Natural killer cell (primary cell): ENCODE data around the gene GPSM1. TPM values are rescaled to one million over a fixed set of nuclear protein-coding genes. Genes with fewer than 3 reads are reported as not detected.

ENCODE experiments used
- ATAC-seq, 3 donors: fragments of 150-1000 bp in 2 of 3; fragments of 200-7000 bp in 1 of 3; cut with Tn5 transposase; 1 replicate in 1 of 3; 2 replicates in 2 of 3; pipeline ENCODE4 v1.10.0; 2021; ENCODE audit warnings: mild to moderate bottlenecking in 2 of 3, moderate library complexity in 2 of 3
- DNase-seq, 2 donors: peaks; one replicate each; pipeline versions ENCODE4 v3.0.0 to v3.0.0-alpha.2; 2013 to 2021; ENCODE audit warnings: mixed read lengths in 1 of 2
- H3K27ac ChIP-seq: one replicate; pipeline ENCODE4 v1.5.1; 2013; ENCODE audit warnings: mild to moderate bottlenecking, low read length
- H3K27me3 ChIP-seq: one replicate; pipeline ENCODE4 v1.6.1; 2013; ENCODE audit warnings: low read length; ENCODE audit not compliant: control insufficient read depth, insufficient read depth
- H3K36me3 ChIP-seq: one replicate; pipeline ENCODE4 v1.6.1; 2013; ENCODE audit warnings: low read length; ENCODE audit not compliant: control insufficient read depth, insufficient read depth
- H3K4me1 ChIP-seq: one replicate; pipeline ENCODE4 v1.6.1; 2013; ENCODE audit warnings: low read length; ENCODE audit not compliant: control insufficient read depth, insufficient read depth
- H3K4me3 ChIP-seq: one replicate; pipeline ENCODE4 v1.5.1; 2013; ENCODE audit warnings: low read length
- H3K9me3 ChIP-seq: one replicate; pipeline ENCODE4 v1.6.1; 2013; ENCODE audit warnings: low read length; ENCODE audit not compliant: control insufficient read depth, insufficient read depth
- H3K27ac Mint-ChIP-seq, 2 donors: one replicate each; pipeline ENCODE4 v1.8.0; 2022; ENCODE audit warnings: mild to moderate bottlenecking in 2 of 2, mixed read lengths in 2 of 2, moderate library complexity in 1 of 2
- H3K27me3 Mint-ChIP-seq, 2 donors: one replicate each; pipeline ENCODE4 v1.8.0; 2022; ENCODE audit warnings: low read depth in 2 of 2, mixed read lengths in 2 of 2
- H3K36me3 Mint-ChIP-seq: one replicate; pipeline ENCODE4 v1.8.0; 2022; ENCODE audit warnings: mixed read lengths
- H3K4me1 Mint-ChIP-seq, 2 donors: one replicate each; pipeline ENCODE4 v1.8.0; 2022; ENCODE audit warnings: mixed read lengths in 2 of 2
- H3K4me3 Mint-ChIP-seq: one replicate; pipeline ENCODE4 v1.8.0; 2022; ENCODE audit warnings: mild to moderate bottlenecking, moderate library complexity, mixed read lengths
- H3K9me3 Mint-ChIP-seq, 2 donors: one replicate each; pipeline ENCODE4 v1.8.0; 2022; ENCODE audit warnings: mixed read lengths in 2 of 2
- WGBS: methylation state at CpG from one replicate; pipeline ENCODE4 v1.1.7; 2013; ENCODE audit warnings: missing lambda C conversion rate; ENCODE audit not compliant: insufficient coverage; 5-methylcytosine and 5-hydroxymethylcytosine counted together
- intact Hi-C: fragments of 100-400 bp; cut with micrococcal nuclease; formaldehyde crosslinking; loops from one replicate; pipeline ENCODE4 v1.14.2; 2022
- total RNA-seq, 4 donors: library from RNA; stranded (reverse); fragments of 120-200 nt in 1 of 4; gene quantifications; one replicate each; pipeline versions ENCODE4 v1.2.3 to v1.2.4, GENCODE V29; 2013 to 2022
- TF ChIP-seq, protein P1 (sequence below): fragments of 200-600 bp; IDR thresholded peaks from one replicate; pipeline ENCODE4 v1.8.0; 2022; ENCODE audit warnings: antibody characterized with exemption

GPSM1 gene
- total RNA-seq, 3 donors from 2014 or later (not counting 1 experiment from before 2014, with no cell fraction given), result 2.6 to 4.2 (median 3.4) TPM

GRCh38 chr9:136290508-136291000, 36.8 kb upstream of the GPSM1 start:
- Mint-ChIP-seq H3K4me1 (no peaks in the 10 kb centered on the region), H3K27me3 (no peaks in the 10 kb centered on the region), H3K36me3 (no peaks in the 10 kb centered on the region), H3K27ac (no peak overlapping the region), H3K9me3 (no peaks in the 10 kb centered on the region), H3K4me3 (no peak overlapping the region)
- TF ChIP-seq, protein P1, sequence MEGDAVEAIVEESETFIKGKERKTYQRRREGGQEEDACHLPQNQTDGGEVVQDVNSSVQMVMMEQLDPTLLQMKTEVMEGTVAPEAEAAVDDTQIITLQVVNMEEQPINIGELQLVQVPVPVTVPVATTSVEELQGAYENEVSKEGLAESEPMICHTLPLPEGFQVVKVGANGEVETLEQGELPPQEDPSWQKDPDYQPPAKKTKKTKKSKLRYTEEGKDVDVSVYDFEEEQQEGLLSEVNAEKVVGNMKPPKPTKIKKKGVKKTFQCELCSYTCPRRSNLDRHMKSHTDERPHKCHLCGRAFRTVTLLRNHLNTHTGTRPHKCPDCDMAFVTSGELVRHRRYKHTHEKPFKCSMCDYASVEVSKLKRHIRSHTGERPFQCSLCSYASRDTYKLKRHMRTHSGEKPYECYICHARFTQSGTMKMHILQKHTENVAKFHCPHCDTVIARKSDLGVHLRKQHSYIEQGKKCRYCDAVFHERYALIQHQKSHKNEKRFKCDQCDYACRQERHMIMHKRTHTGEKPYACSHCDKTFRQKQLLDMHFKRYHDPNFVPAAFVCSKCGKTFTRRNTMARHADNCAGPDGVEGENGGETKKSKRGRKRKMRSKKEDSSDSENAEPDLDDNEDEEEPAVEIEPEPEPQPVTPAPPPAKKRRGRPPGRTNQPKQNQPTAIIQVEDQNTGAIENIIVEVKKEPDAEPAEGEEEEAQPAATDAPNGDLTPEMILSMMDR, result no peak
- H3K27ac ChIP-seq, result no peak overlapping the region
- no peaks in the 10 kb centered on the region for H3K4me1 ChIP-seq
- 95% methylated on average over 31 of the region's 31 CpGs for WGBS
- no peak for ATAC-seq
- no peak for DNase-seq
- intact Hi-C loops, result no loop called here
- H3K4me3 ChIP-seq, result no peak overlapping the region
- H3K27me3 ChIP-seq, result no peaks in the 10 kb centered on the region
- H3K36me3 ChIP-seq, result no peaks in the 10 kb centered on the region
- H3K9me3 ChIP-seq, result no peaks in the 10 kb centered on the region

- H3K4me1 Mint-ChIP-seq, result no peaks in the 10 kb centered on the region
- DNase-seq (no peak), ATAC-seq (no peak)
- Histone ChIP-seq H3K27ac (no peak overlapping the region), H3K4me3 (no peak overlapping the region), H3K9me3 (no peaks in the 10 kb centered on the region), H3K4me1 (no peaks in the 10 kb centered on the region), H3K36me3 (no peaks in the 10 kb centered on the region), H3K27me3 (no peaks in the 10 kb centered on the region)
- H3K27ac Mint-ChIP-seq, result no peak overlapping the region
- H3K9me3 Mint-ChIP-seq, result no peaks in the 10 kb centered on the region
- intact Hi-C loops, result no loop called here
- TF ChIP-seq, protein P1, result no peak
- H3K27me3 Mint-ChIP-seq, result no peaks in the 10 kb centered on the region
- H3K36me3 Mint-ChIP-seq, result no peaks in the 10 kb centered on the region
- no peak overlapping the region for H3K4me3 Mint-ChIP-seq
- 95% methylated on average over 22 of the region's 22 CpGs for WGBS
These were observed 35.9 kb upstream of the GPSM1 start for GRCh38 chr9:136291306-136292025.

DNA sequence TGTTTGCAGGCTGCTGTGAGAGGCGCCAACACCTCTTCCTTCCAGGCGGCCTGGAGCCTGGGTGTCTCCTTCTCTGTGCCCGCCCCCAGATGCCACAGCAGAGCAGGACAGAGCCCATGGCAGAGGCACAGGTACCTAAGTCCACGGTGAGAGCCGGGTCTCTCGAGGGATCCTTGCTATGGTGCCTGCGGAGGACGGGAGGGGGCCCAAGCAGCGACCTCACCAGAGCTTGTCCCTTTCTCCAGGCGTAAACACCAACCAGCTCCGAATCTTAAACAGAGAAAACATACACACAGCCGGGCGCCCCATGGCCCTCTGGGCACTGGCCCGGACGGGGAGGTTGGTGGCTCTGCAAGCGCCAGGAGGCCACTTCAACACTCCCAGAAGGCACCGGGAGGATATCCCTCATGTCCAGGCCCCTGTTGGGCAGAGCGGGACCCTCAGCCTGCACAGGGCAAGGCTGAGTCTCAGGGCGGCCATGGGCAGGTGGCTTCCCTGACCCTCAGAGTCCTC, 35.3 kb upstream of the GPSM1 start:
- intact Hi-C loops, result no loop called here
- H3K4me3 ChIP-seq, result no peak overlapping the region
- Mint-ChIP-seq H3K36me3 (no peaks in the 10 kb centered on the region), H3K4me3 (no peak overlapping the region), H3K27me3 (no peaks in the 10 kb centered on the region), H3K9me3 (no peaks in the 10 kb centered on the region), H3K4me1 (no peaks in the 10 kb centered on the region), H3K27ac (no peak overlapping the region)
- H3K4me1 ChIP-seq, result no peaks in the 10 kb centered on the region
- TF ChIP-seq, protein P1, result no peak
- H3K9me3 ChIP-seq, result no peaks in the 10 kb centered on the region
- ATAC-seq, result no peak
- DNase-seq, result no peak
- 91% methylated on average over 19 of the region's 19 CpGs for WGBS
- no peaks in the 10 kb centered on the region for H3K36me3 ChIP-seq
- no peak overlapping the region for H3K27ac ChIP-seq
- no peaks in the 10 kb centered on the region for H3K27me3 ChIP-seq
